Measurements from ENCODE around the gene STAG3.
"Not testable (repeated sequence)": the region's sequence is repeated elsewhere in the genome, so short reads cannot be mapped to it uniquely, and the experiment has no call there.

STAG3 gene, protein sequence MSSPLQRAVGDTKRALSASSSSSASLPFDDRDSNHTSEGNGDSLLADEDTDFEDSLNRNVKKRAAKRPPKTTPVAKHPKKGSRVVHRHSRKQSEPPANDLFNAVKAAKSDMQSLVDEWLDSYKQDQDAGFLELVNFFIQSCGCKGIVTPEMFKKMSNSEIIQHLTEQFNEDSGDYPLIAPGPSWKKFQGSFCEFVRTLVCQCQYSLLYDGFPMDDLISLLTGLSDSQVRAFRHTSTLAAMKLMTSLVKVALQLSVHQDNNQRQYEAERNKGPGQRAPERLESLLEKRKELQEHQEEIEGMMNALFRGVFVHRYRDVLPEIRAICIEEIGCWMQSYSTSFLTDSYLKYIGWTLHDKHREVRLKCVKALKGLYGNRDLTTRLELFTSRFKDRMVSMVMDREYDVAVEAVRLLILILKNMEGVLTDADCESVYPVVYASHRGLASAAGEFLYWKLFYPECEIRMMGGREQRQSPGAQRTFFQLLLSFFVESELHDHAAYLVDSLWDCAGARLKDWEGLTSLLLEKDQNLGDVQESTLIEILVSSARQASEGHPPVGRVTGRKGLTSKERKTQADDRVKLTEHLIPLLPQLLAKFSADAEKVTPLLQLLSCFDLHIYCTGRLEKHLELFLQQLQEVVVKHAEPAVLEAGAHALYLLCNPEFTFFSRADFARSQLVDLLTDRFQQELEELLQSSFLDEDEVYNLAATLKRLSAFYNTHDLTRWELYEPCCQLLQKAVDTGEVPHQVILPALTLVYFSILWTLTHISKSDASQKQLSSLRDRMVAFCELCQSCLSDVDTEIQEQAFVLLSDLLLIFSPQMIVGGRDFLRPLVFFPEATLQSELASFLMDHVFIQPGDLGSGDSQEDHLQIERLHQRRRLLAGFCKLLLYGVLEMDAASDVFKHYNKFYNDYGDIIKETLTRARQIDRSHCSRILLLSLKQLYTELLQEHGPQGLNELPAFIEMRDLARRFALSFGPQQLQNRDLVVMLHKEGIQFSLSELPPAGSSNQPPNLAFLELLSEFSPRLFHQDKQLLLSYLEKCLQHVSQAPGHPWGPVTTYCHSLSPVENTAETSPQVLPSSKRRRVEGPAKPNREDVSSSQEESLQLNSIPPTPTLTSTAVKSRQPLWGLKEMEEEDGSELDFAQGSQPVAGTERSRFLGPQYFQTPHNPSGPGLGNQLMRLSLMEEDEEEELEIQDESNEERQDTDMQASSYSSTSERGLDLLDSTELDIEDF

DNA sequence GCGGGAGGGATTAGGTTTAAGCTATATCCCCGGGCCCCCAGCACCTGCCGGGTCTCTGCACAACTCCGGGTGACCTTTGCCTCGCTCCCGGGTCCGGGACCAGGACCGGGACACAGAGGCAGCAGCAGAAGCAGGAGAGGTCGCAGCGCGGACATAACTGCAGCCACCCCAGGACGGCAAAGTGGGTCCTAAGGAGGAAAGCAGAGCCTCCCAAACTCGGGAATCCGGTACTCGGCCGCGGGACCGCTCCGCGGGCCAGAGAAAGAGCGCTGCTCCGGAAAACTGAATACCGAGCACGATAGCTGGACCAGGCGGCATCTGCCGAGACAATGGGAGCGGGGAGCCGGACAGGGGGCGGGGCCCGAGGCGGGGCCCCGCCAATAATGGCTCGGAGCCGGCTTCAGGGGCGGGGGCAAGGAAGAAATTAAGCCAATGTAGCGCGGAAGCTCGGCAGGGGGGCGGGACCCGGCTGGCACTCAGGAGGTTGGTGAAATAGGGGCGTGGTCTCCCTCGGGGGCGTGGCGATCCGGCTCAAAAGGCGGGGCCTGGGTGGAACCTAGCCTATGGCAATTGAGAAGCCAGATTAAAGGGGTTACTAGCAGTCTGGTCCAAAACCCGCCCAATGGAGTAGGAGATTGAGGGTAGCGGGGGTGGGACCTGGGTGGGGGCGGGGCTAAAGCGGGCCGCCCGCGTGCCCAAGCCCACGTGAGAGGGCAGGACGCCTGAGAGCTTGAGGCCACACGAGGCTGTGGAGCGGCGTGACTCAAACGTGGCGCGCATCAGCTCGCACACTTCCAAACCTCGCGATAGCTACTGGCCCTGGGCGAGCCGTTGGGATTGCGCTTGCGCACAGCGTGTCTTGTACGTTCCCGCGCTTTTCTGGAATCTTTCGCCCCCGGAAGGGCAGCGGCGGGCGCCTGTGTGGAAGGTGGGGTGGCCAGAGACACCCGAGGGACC is at the start of gene STAG3, which contains the start of gene GPC2:
Gene STAG3, plus strand, starts transcription at position 874 of the 957 bp plus-strand sequence. CDS start 2,639 bp downstream, outside the sequence.
Gene GPC2, minus strand, starts transcription at position 337 of the 957 bp plus-strand sequence. Its CDS starts 182 bp downstream, at position 155.
- peak; percentile 85 for FAIRE-seq

DNA sequence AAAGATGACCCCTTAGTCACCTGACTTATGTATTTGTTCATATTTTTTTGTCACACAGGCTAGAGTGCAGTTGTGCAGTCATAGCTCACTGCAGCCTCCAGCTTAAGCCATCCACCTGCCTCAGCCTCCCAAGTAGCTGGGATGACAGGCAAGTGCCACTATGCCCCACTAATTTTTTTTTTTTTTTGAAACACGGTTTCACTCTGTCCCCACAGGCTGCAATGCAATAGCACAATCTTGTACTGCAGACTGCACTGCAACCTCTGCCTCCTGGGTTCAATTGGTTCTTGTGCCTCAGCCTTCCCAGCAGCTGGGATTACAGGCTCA is 49.1 kb upstream of the STAG3 start:
- no peak for FAIRE-seq

DNA sequence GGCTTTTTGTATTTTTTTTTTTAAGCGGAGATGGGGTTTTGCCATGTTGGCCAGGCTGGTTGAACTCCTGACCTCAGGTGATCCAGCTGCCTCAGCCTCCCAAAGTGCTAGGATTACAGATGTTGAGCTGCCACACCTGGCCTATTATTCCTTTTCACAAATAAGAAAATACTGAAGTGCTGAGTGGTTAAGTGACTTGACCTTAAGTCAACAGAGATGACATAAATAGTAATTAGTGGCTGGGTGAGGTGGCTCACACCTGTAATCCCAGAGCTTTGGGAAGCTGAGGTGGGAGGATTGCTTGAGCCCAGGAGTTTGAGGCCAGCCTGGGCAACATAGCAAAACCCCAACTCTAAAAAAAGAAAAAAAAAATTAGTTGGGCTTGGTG is 47.5 kb upstream of the STAG3 start:
- not testable (repeated sequence) for FAIRE-seq

DNA sequence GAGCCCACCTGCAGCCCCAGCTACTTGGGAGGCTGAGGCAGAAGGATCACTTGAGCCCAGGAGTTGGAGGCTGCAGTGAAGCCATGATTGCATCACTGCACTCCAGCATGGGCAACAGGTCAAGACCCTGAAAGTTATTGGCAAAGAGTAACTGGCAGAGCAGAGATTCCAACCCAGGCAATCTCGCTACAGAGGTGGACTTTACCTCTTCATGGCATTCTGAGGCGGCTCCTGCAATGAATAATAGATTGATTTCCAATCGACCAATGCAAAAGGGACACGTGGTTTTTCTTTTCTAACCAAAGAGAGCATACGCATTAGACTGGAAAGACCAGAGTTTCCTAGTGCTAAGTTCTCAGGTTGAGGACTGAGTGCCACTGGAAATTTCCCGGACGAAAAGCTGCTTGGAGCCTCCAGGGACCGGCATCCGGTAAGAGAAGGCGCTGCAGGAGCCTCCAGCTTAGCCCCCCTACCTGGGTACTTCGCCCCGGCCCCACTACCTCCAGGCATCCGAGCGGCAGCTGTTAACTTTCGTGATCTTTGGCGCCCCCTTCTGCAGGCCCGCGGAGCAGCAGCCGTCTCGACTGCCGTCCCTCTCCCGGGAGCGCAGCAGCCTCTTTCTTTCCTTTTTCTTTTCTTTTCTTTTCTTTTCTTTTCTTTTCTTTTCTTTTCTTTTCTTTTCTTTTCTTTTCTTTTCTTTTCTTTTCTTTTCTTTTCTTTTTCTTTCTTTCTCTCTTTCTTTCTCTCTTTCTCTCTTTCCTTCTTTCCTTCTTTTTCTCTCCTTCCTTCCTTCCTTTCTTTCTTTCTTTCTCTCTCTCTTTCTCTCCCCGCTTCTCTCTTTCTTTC is 46.9 kb upstream of the STAG3 start:
- no peak for FAIRE-seq

DNA sequence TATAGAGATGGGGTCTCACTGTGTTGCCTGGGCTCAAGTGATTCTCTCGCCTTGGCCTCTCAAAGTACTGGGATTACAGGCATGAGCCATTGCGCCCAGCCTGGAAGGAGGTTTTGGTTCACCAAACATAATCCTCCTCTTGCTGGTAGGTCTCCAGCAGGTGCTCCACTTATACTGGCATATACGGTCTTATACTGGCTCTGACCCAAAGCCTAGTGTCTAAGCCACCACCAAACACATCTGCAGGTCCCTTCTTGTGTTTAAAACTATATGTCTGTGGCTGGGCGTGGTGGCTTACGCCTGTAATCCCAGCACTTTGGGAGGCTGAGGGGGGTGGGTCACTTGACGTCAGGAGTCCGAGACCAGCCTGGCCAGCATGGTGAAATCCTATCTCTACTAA is 45.6 kb upstream of the STAG3 start:
- FAIRE-seq = no peak

DNA sequence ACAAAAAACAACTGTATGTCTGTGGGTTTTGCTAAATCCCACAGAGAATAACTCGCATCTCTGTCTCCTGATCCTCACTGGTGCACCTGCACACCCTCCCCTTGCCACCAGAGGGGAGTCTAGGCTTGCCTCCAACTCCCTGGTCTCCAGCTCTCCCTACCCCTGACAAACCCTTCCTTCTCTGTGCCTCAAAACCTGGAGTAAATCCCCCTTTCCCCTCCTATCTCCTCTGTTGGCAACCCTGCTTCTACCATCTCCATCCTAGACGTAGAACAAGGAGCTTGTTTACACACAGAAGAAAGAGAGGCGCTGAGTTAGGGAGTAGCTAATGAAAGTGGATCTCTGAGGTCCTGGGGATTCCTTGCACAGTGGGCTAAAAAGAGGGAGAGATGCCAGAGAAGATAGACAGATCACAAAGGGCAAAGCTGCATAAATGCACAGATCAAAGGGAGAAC is 45.0 kb upstream of the STAG3 start:
- no peak for FAIRE-seq

DNA sequence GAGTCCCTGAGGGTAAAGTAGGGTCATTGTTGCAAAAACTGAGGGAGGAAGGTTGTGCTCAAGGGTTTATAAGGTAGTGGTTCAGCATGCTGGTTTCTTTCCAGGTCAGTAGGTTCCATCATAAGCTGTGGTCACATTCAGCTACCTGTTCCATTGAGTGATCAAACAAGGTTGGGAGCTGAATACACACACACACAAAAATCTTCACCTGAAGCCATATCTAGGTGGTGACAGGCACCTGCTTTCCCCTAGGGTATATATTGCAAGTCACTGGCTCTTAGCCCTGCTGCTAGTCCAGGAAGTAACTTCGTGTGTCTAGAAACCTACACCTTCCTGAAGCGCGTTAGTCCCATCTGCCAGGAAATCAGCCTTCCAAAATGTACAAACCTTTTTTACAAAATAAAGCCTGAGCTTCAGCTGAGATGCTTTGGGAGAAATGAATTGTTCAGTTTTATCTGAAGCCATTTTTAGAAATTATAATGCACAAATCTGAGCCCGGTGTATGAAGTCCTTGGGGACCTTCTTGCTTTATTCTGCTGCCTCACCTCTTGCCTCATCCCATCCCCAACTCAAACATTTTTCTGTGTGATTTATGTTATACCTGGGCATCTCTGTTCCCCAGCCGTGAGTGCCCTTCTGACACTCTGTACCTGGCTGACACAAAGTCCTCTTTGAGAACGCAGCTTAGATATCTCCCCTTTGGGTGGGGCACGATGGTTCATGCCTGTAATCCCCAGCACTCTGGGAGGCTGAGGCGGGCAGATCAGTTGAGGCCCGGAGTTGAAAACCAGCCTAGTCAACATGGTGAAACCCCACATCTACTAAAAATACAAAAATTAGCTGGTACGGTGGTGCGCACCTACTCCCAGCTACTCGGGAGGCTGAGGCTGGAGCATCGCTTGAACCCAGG is 39.6 kb upstream of the STAG3 start:
- no peak for FAIRE-seq

DNA sequence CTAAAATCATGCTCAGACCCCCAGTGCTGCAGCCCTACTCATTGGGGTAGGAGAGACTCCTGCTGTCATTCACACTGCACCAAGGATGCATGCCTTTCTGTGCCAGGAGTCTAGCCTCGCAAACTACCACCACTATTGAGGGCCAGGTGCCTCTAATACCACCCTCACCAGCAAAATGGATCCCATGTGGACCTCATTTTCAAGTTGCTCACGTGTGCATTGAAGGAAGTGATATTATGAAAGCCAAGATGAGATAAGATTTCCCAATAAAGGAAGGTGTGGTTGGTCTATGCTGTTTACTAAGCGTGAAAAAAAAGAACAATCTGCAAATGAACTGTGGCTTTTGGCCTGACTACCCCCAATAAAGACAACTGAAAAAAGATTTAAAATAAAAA is 36.2 kb upstream of the STAG3 start:
- FAIRE-seq = no peak

DNA sequence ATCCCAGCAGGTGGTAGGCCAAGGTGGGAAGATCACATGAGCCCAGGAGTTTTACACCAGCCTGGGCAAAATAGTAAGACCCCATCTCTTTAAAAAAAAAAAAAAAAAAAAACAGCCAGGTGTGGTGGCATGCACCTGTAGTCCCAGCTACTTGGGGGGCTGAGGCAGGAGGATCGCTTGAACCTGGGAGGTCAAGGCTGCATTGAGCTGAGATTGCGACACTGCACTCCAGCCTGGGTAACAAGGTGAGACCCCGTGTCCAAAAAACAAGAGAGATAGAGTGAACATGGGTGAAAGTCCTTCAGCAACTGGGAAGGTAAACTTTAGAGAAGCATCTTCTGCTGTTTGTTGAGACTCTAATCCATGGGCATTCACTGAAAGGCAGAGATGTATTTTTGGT is 35.3 kb upstream of the STAG3 start:
- FAIRE-seq = no peak

DNA sequence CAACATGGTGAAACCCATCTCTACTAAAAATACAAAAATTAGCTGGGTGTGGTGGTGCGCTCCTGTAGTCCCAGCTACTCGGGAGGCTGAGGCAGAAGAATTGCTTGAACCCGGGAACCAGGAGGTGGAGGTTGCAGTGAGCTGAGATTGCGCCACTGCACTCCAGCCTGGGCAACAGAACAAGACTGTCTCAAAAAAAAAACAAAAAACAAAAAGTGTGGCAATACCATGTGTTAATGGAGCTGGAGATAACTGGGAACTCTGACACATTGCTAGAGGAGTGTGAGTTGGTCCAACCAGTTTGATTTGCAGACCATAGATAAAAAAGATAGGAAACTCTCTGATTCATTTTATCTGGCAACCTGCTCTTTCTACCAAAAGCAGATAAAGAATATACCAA is 31.4 kb upstream of the STAG3 start:
- FAIRE-seq = not testable (repeated sequence)

DNA sequence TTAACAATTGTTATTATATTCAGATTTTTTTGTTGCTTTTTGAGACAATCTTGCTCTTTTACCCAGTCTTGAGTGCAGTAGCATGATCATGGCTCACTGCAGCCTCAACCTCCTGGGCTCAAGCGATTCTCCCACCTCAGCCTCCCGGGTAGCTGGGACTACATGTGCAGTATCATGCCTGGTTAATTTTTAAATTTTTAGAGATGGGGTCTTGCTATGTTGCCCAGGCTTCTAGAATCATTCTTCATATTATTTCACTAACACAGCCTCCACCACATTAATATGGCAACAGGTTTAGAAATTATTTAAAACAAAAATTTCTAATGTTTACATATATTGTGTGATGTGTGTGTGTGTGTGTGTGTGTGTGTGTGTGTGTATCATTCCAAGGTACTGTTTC is 30.4 kb upstream of the STAG3 start:
- FAIRE-seq = no peak

DNA sequence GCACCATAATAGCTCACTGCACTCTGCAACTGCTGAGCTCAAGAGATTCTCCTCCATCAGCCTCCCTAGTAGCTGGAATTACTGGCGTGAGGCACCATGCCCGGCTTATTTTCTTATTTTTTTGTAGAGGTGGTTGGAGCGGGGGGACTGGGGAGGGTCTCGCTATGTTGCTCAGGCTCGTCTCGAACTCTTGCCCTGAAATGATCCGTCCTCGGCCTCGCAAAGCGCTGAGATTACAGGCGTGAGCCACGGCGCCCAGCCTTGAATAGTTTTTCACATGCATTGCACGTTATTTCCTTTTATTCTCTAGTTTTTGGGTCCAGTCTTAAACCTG is 29.5 kb upstream of the STAG3 start:
- no peak for FAIRE-seq

DNA sequence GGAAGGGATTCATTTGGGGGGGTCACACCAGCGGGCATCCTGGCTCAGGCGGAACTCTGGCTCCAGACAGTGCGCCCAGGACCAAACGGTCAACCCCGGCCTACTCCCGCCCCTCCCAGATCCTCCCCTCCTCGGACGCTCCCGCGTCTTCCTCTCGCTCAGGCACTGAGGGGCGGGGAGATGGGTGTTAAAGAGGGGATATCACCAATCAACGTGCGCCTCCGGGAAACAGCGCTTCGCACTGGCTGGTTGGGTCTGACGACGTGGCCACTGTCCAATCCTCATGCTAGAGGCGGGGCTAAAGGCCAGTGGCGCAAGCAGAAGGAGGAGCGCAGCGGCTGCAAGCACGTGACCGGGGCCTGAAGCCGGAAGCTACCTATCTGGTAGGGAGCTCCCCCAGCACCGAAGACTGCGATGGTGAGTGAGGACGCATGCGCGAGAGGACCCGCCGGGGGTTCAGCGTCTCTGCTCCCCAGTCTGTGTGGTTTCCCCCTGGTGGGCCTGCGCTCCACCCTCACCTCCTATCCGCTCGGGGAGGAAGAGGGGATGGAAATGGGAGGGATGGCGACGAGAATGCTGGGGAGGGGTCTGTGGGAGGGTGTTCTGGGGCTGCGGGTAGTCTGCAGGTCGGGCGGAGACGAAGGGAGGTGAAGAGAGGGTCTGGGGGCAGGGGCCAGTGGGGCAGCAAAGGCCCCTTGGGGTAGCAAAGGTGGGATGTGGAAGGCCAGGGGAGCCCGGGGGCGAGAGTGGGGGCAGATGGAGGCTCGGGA is 29.0 kb upstream of the STAG3 start, which contains the start of gene LAMTOR4:
Gene LAMTOR4, plus strand, starts transcription at position 360 of the 770 bp plus-strand sequence. Its CDS starts 55 bp downstream, at position 415.
- FAIRE-seq = peak; percentile 97

DNA sequence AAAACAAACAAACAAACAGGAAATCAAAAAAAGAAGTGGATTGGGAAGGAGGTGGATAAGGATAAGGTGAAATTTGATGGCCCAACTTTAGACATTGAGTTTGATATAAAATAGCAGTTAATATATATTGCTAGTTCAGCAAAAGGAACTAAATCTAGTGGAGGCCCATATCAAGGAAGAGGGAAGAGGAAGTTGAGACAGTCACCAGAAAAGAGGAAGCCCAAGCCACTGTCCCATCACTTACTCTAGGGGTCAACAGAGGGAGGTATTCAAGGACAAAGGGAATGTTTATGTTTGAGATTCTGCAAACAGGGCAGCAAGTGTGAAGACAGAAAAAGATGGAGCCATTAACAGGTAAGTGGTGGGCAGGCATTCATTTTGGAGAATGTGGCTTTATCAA is 25.3 kb upstream of the STAG3 start:
- no peak for FAIRE-seq

DNA sequence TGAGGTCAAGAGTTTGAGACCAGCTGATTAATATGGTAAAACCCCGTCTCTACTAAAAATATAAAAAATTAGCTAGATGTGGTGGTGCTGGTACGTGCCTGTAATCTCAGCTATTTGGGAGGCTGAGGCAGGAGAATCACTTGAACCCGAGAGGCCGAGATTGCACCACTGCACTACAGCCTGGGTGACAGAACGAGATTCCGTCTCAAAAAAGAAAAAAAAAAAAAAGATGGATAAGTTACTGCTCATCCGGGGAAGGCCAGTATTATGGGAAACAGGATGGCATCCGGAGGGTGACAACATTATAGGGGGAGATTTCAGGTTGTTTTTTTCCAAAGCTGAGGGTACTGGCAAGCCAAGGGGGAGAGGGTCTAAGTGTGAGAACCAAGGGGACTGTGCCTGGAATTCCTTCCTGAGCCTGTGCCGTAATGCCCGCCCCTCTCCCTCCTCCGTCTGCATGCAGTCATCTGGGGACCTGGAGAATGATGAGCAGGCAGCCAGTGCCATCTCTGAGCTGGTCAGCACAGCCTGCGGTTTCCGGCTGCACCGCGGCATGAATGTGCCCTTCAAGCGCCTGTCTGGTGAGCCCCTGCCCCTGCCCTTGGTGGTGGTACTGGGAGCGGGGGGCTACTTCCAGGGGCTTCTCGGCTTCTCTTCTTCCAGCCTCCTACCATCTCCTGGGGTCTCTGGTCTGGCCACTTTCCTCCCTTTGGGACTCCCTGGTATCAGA is 24.6 kb upstream of the STAG3 start:
- no peak for FAIRE-seq

DNA sequence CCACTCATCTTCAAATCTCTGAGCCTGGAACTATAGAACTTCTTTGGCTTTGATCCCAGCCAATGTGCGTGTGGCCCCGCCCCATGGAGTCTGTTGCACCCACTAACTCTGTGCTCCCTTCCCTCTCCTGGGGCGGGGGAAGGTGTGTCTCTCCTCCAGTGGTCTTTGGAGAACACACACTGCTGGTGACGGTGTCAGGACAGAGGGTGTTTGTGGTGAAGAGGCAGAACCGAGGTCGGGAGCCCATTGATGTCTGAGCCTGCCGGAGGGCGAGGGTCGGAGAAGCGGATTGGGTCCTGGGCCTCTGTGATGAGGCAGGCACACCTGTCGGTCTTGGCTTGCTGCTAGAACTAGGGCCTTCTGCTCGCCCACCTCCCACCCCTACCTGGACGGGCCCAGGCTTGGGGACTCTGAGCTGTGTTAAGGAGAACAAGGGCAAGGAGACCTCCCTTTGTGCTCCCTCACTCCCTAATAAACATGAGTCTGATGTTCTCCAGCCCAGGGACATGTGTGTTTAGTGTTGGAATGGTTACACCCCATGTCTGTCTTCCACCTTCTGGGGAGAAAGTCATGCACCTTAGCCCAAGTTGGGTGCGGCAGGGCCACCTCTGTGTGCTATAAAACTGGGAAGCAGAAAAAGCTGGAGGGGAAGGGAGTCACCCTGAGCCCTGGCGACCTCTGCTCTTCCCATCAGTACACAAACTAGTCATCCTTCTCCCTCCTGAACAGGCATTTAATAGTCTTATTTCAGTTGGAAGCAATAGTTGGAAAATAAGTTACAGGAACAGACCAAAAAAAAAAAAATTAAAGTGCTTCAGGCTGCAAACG is 23.8 kb upstream of the STAG3 start:
- FAIRE-seq = no peak
